ENCODE data around the gene OR5AP2.

GRCh38 chr11:56632329-56632728 is 9.9 kb downstream of the OR5AP2 start:
- TF ChIP-seq CTCF (IDR thresholded peaks at IDR 0.05), result no peak
- TF ChIP-seq POLR2AphosphoS5 (IDR thresholded peaks at IDR 0.05), result no peak
- TF ChIP-seq POLR2A (IDR thresholded peaks at IDR 0.05), result no peak

Measured in upper lobe of left lung (tissue), 4 donors.